ENCODE data around the gene LRFN5.

The LRFN5 gene

DNA sequence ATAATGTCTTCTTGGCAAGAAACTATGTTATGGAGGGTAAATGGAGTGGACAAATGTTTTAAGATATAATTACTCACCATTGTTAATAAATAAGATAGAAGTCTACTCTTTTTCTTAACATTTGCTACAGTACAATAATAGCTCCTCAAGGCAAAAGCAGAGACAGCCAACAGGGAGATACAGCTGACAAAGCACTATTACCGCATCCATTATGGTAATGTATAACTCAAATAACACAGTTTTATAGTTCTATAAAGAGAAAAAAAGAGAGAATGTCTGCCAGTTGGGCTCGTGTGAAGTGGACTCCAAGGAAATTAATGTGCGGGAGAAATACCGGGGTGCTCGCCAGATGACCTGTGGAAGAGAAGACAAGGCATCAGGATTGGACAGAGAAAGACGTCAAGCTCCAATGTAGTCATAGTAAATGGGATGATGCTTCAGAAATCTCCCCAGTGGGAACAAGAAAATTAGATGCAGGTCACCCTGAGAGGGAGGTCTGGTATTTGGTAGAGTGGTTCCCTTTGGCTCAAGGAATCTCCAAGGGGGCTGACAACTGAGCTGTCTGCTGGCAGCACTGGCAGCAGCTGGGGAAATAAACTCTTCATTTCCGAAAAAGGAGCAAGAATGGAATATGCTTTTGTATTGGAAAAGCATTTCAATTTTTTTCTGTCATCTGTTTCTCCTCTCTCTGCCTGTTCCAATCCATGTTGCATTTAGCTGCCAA, 343.9 kb downstream of the LRFN5 start:
- DNase-seq (ENCODE audit: insufficient read length, low spot score) = no peak

More for the DNA sequence above, 343.9 kb downstream of the LRFN5 start:
- no peak for FAIRE-seq
- no peak for TF ChIP-seq POLR2A (IDR thresholded peaks at IDR 0.05; ENCODE audit: low read depth, low read length)
